DOHH2 (cell line): ENCODE data around the gene EIF4E3.

Experiments used
- H3F3A ChIP-seq: fragments of 200-600 bp; sonication (generic), shearing (Covaris generic); 2 replicates; pipeline ENCODE4 v1.6.0; 2016; ENCODE audit warnings: antibody characterized with exemption, mild to moderate bottlenecking; ENCODE audit not compliant: control insufficient read depth, insufficient read depth
- H3K27ac ChIP-seq: fragments of 200-600 bp; sonication (generic); 2 replicates; pipeline ENCODE4 v1.5.1; 2014; ENCODE audit warnings: low read depth, mild to moderate bottlenecking, low read length, moderate library complexity
- H3K27me3 ChIP-seq: fragments of 200-600 bp; sonication (generic); 2 replicates; pipeline ENCODE4 v1.6.1; 2014; ENCODE audit warnings: mild to moderate bottlenecking, low read length, mixed read lengths; ENCODE audit not compliant: control insufficient read depth
- H3K36me3 ChIP-seq: fragments of 200-600 bp; sonication (generic); 2 replicates; pipeline ENCODE4 v1.6.1; 2014; ENCODE audit warnings: mild to moderate bottlenecking, low read length, moderate library complexity, mixed read lengths; ENCODE audit not compliant: control insufficient read depth
- H3K4me1 ChIP-seq: fragments of 200-600 bp; sonication (generic); 2 replicates; pipeline ENCODE4 v1.6.1; 2014; ENCODE audit warnings: mild to moderate bottlenecking, low read length, mixed read lengths; ENCODE audit not compliant: control insufficient read depth
- H3K4me2 ChIP-seq: fragments of 200-600 bp; sonication (generic); 2 replicates; pipeline ENCODE4 v1.6.0; 2014; ENCODE audit warnings: mild to moderate bottlenecking, low read length, moderate library complexity
- H3K4me3 ChIP-seq: fragments of 200-600 bp; sonication (generic); 2 replicates; pipeline ENCODE4 v1.5.1; 2014; ENCODE audit warnings: mild to moderate bottlenecking, low read length, mixed read lengths
- H3K79me2 ChIP-seq: fragments of 200-600 bp; sonication (generic); 2 replicates; pipeline ENCODE4 v1.6.1; 2014; ENCODE audit warnings: mild to moderate bottlenecking, low read length, mixed read lengths; ENCODE audit not compliant: control insufficient read depth
- H3K9me2 ChIP-seq: fragments of 200-600 bp; sonication (generic); replicated peaks from 2 replicates; pipeline ENCODE4 v1.6.1; 2014; ENCODE audit warnings: mild to moderate bottlenecking, low read length, mixed read lengths; ENCODE audit not compliant: control insufficient read depth
- H3K9me3 ChIP-seq: fragments of 200-600 bp; sonication (generic); 2 replicates; pipeline ENCODE4 v1.6.1; 2014; ENCODE audit warnings: antibody characterized with exemption, low read length, mixed read lengths; ENCODE audit not compliant: control insufficient read depth, insufficient read depth
- H4K20me1 ChIP-seq: fragments of 200-600 bp; sonication (generic); 2 replicates; pipeline ENCODE4 v1.6.0; 2014; ENCODE audit warnings: low read depth, mild to moderate bottlenecking, antibody characterized with exemption, low read length, moderate library complexity; ENCODE audit not compliant: control insufficient read depth, insufficient read depth
- EZH2phosphoT487 ChIP-seq: fragments of 200-600 bp; sonication (generic); IDR thresholded peaks from 2 replicates; pipeline ENCODE4 v1.6.1; 2017; ENCODE audit warnings: borderline replicate concordance, mild to moderate bottlenecking, antibody characterized with exemption, low read length, moderate library complexity, mixed read lengths
- TF ChIP-seq, protein P1 (sequence below): fragments of 200-600 bp; sonication (generic); IDR thresholded peaks from one replicate; pipeline ENCODE4 v1.5.1; 2014; ENCODE audit warnings: antibody characterized with exemption, mild to moderate bottlenecking, low read depth, low read length; ENCODE audit not compliant: poor library complexity, severe bottlenecking

EIF4E3 gene

DNA sequence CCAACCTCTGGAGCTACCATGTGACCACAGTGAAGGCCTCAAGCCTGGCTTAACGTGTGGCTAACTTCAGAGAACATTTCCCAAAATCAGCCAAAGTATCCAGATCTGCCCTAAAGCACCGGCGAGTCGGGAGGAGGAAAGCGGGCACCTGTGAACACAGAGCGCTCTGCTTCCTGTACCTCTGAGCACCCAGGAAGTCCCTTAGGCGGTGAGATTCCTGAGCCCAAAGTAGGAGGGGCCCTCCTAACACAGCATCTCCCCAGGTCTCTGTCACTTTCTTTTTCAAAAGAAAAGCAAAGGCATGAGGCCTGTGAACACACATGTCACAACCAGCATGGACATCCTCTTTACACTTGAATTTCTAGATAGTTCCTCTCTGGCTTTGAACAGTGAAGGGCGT, 944 bp upstream of the EIF4E3 start:
- H3K27ac ChIP-seq = no peak overlapping the region
- no peak overlapping the region for H3K4me2 ChIP-seq
- H3K27me3 ChIP-seq = peaks cover 65% of the 10 kb centered on the region
- H3F3A ChIP-seq = no peaks in the 10 kb centered on the region
- no peaks in the 10 kb centered on the region for H3K36me3 ChIP-seq
- no peak; the same call in 1 of the 2 replicates for TF ChIP-seq EZH2phosphoT487
- TF ChIP-seq, protein P1, sequence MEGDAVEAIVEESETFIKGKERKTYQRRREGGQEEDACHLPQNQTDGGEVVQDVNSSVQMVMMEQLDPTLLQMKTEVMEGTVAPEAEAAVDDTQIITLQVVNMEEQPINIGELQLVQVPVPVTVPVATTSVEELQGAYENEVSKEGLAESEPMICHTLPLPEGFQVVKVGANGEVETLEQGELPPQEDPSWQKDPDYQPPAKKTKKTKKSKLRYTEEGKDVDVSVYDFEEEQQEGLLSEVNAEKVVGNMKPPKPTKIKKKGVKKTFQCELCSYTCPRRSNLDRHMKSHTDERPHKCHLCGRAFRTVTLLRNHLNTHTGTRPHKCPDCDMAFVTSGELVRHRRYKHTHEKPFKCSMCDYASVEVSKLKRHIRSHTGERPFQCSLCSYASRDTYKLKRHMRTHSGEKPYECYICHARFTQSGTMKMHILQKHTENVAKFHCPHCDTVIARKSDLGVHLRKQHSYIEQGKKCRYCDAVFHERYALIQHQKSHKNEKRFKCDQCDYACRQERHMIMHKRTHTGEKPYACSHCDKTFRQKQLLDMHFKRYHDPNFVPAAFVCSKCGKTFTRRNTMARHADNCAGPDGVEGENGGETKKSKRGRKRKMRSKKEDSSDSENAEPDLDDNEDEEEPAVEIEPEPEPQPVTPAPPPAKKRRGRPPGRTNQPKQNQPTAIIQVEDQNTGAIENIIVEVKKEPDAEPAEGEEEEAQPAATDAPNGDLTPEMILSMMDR = no peak
- H3K9me2 ChIP-seq = no peaks in the 10 kb centered on the region
- H4K20me1 ChIP-seq = no peaks in the 10 kb centered on the region; the same call in 1 of the 2 replicates
- peaks cover 8% of the 10 kb centered on the region; the same call in 1 of the 2 replicates for H3K4me1 ChIP-seq
- no peaks in the 10 kb centered on the region for H3K79me2 ChIP-seq
- no peaks in the 10 kb centered on the region for H3K9me3 ChIP-seq
- H3K4me3 ChIP-seq = no peak overlapping the region

GRCh38 chr3:71724584-71725270, 475 bp downstream of the EIF4E3 start:
- Histone ChIP-seq H3K4me2 (peak overlapping the region; percentile 47), H3F3A (no peaks in the 10 kb centered on the region)

GRCh38 chr3:71724171-71724453, 1.1 kb downstream of the EIF4E3 start:
- Histone ChIP-seq H3F3A (no peaks in the 10 kb centered on the region), H3K36me3 (no peaks in the 10 kb centered on the region), H4K20me1 (no peaks in the 10 kb centered on the region; the same call in 1 of the 2 replicates), H3K27me3 (peaks cover 71% of the 10 kb centered on the region), H3K9me2 (no peaks in the 10 kb centered on the region), H3K9me3 (no peaks in the 10 kb centered on the region), H3K27ac (no peak overlapping the region), H3K79me2 (no peaks in the 10 kb centered on the region), H3K4me1 (peaks cover 8% of the 10 kb centered on the region; the same call in 1 of the 2 replicates), H3K4me3 (no peak overlapping the region), H3K4me2 (no peak overlapping the region; the same call in 1 of the 2 replicates)
- TF ChIP-seq EZH2phosphoT487 = no peak
- TF ChIP-seq, protein P1 = no peak

More at GRCh38 chr3:71724584-71725270, 475 bp downstream of the EIF4E3 start:
- Histone ChIP-seq H3K36me3 (no peaks in the 10 kb centered on the region), H3K9me2 (no peaks in the 10 kb centered on the region), H4K20me1 (no peaks in the 10 kb centered on the region; the same call in 1 of the 2 replicates), H3K9me3 (no peaks in the 10 kb centered on the region), H3K4me3 (peak overlapping the region; percentile 53), H3K27ac (no peak overlapping the region), H3K27me3 (peaks cover 69% of the 10 kb centered on the region), H3K79me2 (no peaks in the 10 kb centered on the region), H3K4me1 (peaks cover 8% of the 10 kb centered on the region; the same call in 1 of the 2 replicates)
- peak; percentile 100 for TF ChIP-seq EZH2phosphoT487
- TF ChIP-seq, protein P1 = no peak
